Measurements from ENCODE around the gene TLR2. TPM values are rescaled to one million over a fixed set of nuclear protein-coding genes. Genes with fewer than 3 reads are reported as not detected.

Gene TLR2
- polyA plus RNA-seq (1.7 to 3.1 TPM (median 1.8 TPM) in 3 replicates), polyA minus RNA-seq (1.4 to 4.3 TPM (median 3.0 TPM) in 3 replicates)
- 0.70 TPM for polyA plus RNA-seq (2011; ENCODE audit: low read depth)
- 0.32 and 0.56 TPM in 2 replicates for polyA plus RNA-seq (2011; cell fraction: cytosol; rRNA removed)
- polyA plus RNA-seq (2011; cell fraction: nucleus; rRNA removed), result 5.4 and 7.6 TPM in 2 replicates
- polyA plus RNA-seq (2012; ENCODE audit: low replicate concordance), result 1.4 and 1.7 TPM in 2 replicates
- polyA minus RNA-seq (2011; cell fraction: cytosol; rRNA and poly(A)+ RNA removed), result 1.3 TPM
- 3.0 and 5.4 TPM in 2 replicates for polyA minus RNA-seq (2011; cell fraction: nucleus; rRNA and poly(A)+ RNA removed)

DNA sequence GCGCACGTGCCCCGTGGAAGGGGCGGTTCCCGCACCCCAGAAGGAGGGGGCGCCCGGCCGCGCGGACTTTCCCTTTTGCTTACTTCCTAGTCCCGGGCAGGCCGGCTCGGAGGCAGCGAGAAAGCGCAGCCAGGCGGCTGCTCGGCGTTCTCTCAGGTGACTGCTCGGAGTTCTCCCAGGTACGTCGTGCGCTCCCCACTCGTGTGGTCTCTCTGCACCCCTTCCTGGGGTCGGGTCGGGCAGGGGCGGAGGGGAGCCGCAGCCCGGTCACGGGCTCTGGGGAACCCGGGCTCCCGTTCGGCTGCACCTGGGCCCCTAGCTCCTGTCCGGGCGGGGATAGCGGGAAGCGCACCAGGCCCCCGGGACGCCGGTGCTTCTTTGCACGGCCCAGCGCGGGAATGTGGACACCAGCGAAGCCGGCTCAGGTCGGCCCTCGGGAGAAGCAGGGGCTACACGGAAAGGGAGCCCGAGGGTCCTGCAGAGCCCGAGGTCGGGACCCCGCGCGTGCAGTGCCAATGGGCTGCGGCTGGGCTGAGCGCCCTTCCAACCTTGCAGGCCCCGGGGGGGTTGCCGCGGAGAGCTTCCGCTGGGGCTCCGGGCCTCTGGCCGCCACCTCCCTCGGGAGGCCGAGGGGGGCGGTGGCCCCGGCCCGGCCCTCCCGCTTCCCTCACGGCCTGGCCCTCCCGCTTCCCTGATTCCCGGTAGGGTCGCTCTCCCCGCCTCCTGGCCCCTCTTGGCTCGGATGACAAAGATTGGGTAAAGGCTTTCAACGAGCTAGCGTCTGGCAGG, at the start of gene TLR2:
Gene TLR2, plus strand, starts transcription at position 99 of the 789 bp plus-strand sequence. CDS start 18,628 bp downstream, outside the sequence.
- no peak within 1 kb of the TSS for H3K27ac ChIP-seq (ENCODE audit: control insufficient read depth, insufficient read depth, low read length)
- DNase-seq (ENCODE audit: low read depth, low spot score), result no peak

DNA sequence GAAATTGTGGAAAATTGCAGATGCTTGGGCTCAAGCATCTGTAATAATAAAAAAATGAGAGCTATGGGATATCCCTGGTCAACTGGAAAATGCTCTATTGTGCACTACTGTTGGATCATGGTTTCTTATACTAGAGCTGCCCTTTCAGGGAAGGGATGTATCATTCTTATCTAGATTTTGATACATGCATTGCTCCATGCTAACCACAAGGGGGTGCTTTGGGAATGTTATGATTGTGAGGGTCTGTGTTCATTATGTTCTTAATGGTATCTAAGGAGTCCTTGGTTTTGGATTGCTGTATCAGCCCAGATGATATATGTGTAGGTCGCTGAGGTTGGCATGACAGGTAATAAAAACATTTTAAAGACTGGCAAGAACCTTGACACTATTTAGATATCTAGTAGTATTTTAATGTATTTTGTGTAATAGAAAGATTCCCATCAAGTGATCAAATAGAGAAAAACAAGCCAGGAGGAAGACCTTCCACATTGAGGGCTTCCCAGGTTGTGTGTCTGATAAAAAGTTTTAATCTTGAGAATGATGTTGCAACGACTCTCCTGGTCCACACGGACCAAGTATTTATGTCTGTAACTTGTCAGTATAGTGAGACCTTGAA, 49.2 kb upstream of the TLR2 start:
- FAIRE-seq, result no peak
- H2AFZ ChIP-seq (ENCODE audit: control insufficient read depth, low read length), result no peak overlapping the region
- peaks cover 14 to 25% of the 10 kb centered on the region in 2 experiments for H3K36me3 ChIP-seq (ENCODE audit: control insufficient read depth in 2 of 2, extremely low read depth in 1 of 2, insufficient read depth in 2 of 2, low read length in 2 of 2)
- no peak overlapping the region for H3K9ac ChIP-seq (ENCODE audit: control insufficient read depth, extremely low read depth, insufficient read depth, low read length)
- no peak overlapping the region for H3K27ac ChIP-seq (ENCODE audit: control insufficient read depth, insufficient read depth, low read length)
- no peaks in the 10 kb centered on the region for H3K27me3 ChIP-seq (ENCODE audit: control insufficient read depth, extremely low read depth, insufficient read depth, low read length)
- H3K4me3 ChIP-seq (ENCODE audit: control insufficient read depth in 2 of 3, extremely low read depth in 1 of 3, insufficient read depth in 2 of 3, low read depth in 1 of 3, low read length in 3 of 3), result no peak overlapping the region
- TF ChIP-seq, protein P1, sequence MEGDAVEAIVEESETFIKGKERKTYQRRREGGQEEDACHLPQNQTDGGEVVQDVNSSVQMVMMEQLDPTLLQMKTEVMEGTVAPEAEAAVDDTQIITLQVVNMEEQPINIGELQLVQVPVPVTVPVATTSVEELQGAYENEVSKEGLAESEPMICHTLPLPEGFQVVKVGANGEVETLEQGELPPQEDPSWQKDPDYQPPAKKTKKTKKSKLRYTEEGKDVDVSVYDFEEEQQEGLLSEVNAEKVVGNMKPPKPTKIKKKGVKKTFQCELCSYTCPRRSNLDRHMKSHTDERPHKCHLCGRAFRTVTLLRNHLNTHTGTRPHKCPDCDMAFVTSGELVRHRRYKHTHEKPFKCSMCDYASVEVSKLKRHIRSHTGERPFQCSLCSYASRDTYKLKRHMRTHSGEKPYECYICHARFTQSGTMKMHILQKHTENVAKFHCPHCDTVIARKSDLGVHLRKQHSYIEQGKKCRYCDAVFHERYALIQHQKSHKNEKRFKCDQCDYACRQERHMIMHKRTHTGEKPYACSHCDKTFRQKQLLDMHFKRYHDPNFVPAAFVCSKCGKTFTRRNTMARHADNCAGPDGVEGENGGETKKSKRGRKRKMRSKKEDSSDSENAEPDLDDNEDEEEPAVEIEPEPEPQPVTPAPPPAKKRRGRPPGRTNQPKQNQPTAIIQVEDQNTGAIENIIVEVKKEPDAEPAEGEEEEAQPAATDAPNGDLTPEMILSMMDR (optimal IDR thresholded peaks at IDR 0.05 in 1 of 3, IDR thresholded peaks at IDR 0.05 in 1 of 3, conservative IDR thresholded peaks at IDR 0.05 in 1 of 3; ENCODE audit: extremely low read depth in 1 of 3, insufficient read depth in 2 of 3, low read length in 3 of 3), result peak; percentile 25 to 67 (median 56)
- no peak for TF ChIP-seq EZH2 (IDR thresholded peaks at IDR 0.05; ENCODE audit: low read length)
- no peaks in the 10 kb centered on the region for H4K20me1 ChIP-seq (ENCODE audit: control insufficient read depth, extremely low read depth, insufficient read depth, low read length)
- no peak overlapping the region for H3K4me2 ChIP-seq (ENCODE audit: control insufficient read depth, extremely low read depth, insufficient read depth, low read depth, low read length)
- H3K9me3 ChIP-seq (ENCODE audit: control insufficient read depth, low read depth, low read length), result no peaks in the 10 kb centered on the region
- no peaks in the 10 kb centered on the region for H3K9me1 ChIP-seq (ENCODE audit: control insufficient read depth, extremely low read depth, insufficient read depth, low read length)
- H3K4me1 ChIP-seq (ENCODE audit: control insufficient read depth, extremely low read depth, insufficient read depth, low read length), result no peaks in the 10 kb centered on the region
- H3K79me2 ChIP-seq (ENCODE audit: control insufficient read depth, insufficient read depth, low read length), result no peaks in the 10 kb centered on the region
- no peak for DNase-seq (ENCODE audit: low read depth, low spot score)
- dilution Hi-C loops (cut with MboI; ENCODE audit: extremely low pct_ligation_motif_present, low sequenced_read_pairs), result no loop called here

More for the DNA sequence above, at the start of gene TLR2:
- peak within 1 kb of the TSS; percentile 40 to 64 (median 59) for H3K4me3 ChIP-seq (ENCODE audit: control insufficient read depth in 2 of 3, extremely low read depth in 1 of 3, insufficient read depth in 2 of 3, low read depth in 1 of 3, low read length in 3 of 3)
- H3K79me2 ChIP-seq (ENCODE audit: control insufficient read depth, insufficient read depth, low read length), result no peaks in the 10 kb centered on the region
- peaks cover 2% of the 10 kb centered on the region for H3K4me1 ChIP-seq (ENCODE audit: control insufficient read depth, extremely low read depth, insufficient read depth, low read length)
- TF ChIP-seq EZH2 (IDR thresholded peaks at IDR 0.05; ENCODE audit: low read length), result no peak
- TF ChIP-seq, protein P1 (optimal IDR thresholded peaks at IDR 0.05 in 1 of 3, IDR thresholded peaks at IDR 0.05 in 1 of 3, conservative IDR thresholded peaks at IDR 0.05 in 1 of 3; ENCODE audit: extremely low read depth in 1 of 3, insufficient read depth in 2 of 3, low read length in 3 of 3), result no peak
- H3K9ac ChIP-seq (ENCODE audit: control insufficient read depth, extremely low read depth, insufficient read depth, low read length), result peak within 1 kb of the TSS; percentile 62
- FAIRE-seq, result no peak
- H3K4me2 ChIP-seq (ENCODE audit: control insufficient read depth, extremely low read depth, insufficient read depth, low read depth, low read length), result peak within 1 kb of the TSS; percentile 79
- no peaks in the 10 kb centered on the region for H3K36me3 ChIP-seq (ENCODE audit: control insufficient read depth in 2 of 2, extremely low read depth in 1 of 2, insufficient read depth in 2 of 2, low read length in 2 of 2)
- peaks cover 16% of the 10 kb centered on the region for H3K27me3 ChIP-seq (ENCODE audit: control insufficient read depth, extremely low read depth, insufficient read depth, low read length)
- H3K9me1 ChIP-seq (ENCODE audit: control insufficient read depth, extremely low read depth, insufficient read depth, low read length), result no peaks in the 10 kb centered on the region
- no peaks in the 10 kb centered on the region for H4K20me1 ChIP-seq (ENCODE audit: control insufficient read depth, extremely low read depth, insufficient read depth, low read length)
- H3K9me3 ChIP-seq (ENCODE audit: control insufficient read depth, low read depth, low read length), result peaks cover 2% of the 10 kb centered on the region
- dilution Hi-C loops (cut with MboI; ENCODE audit: extremely low pct_ligation_motif_present, low sequenced_read_pairs), result no loop called here
- peak within 1 kb of the TSS; percentile 52 for H2AFZ ChIP-seq (ENCODE audit: control insufficient read depth, low read length)
